NCI-H2029 treated with DMSO at 0.1 percent for 48 hours (cell line): ENCODE results near the gene B3GAT1.
"Not testable (repeated sequence)": the region's sequence is repeated elsewhere in the genome, so short reads cannot be mapped to it uniquely, and the experiment has no call there.

Source experiments
- DNase-seq: peaks from one replicate; lab custom pipeline; 2025; lab: John Stamatoyannopoulos, UW

The B3GAT1 gene

GRCh38 chr11:134355136-134355535, 56.9 kb downstream of the B3GAT1 start:
- DNase-seq = no peak

- DNase-seq = no peak
Observed at GRCh38 chr11:134352111-134352510, 59.9 kb downstream of the B3GAT1 start.

GRCh38 chr11:134350381-134350780, 61.7 kb downstream of the B3GAT1 start:
- no peak for DNase-seq

GRCh38 chr11:134349802-134350355, 62.2 kb downstream of the B3GAT1 start:
- DNase-seq = no peak

GRCh38 chr11:134349109-134349801, 62.8 kb downstream of the B3GAT1 start:
- DNase-seq = no peak

GRCh38 chr11:134347441-134347840, 64.6 kb downstream of the B3GAT1 start:
- no peak for DNase-seq

GRCh38 chr11:134346976-134347350, 65.1 kb downstream of the B3GAT1 start:
- DNase-seq = no peak

GRCh38 chr11:134346101-134346975, 65.7 kb downstream of the B3GAT1 start:
- no peak for DNase-seq

- no peak for DNase-seq
Observed at GRCh38 chr11:134345237-134345550, 66.8 kb downstream of the B3GAT1 start.

GRCh38 chr11:134344497-134345236, 67.4 kb downstream of the B3GAT1 start:
- not testable (repeated sequence) for DNase-seq

GRCh38 chr11:134343646-134344045, 68.4 kb downstream of the B3GAT1 start:
- no peak for DNase-seq

GRCh38 chr11:134342572-134343340, 69.3 kb downstream of the B3GAT1 start:
- no peak for DNase-seq

- DNase-seq = no peak
Observed at GRCh38 chr11:134341805-134342571, 70.1 kb downstream of the B3GAT1 start.

GRCh38 chr11:134340354-134340964, 71.6 kb downstream of the B3GAT1 start:
- DNase-seq = no peak

- DNase-seq = no peak
Observed at GRCh38 chr11:134339756-134340155, 72.3 kb downstream of the B3GAT1 start.

GRCh38 chr11:134338654-134339053, 73.4 kb downstream of the B3GAT1 start:
- no peak for DNase-seq

- DNase-seq = no peak
Observed at GRCh38 chr11:134338068-134338467, 74.0 kb downstream of the B3GAT1 start.

GRCh38 chr11:134337051-134337450, 75.0 kb downstream of the B3GAT1 start:
- no peak for DNase-seq

- DNase-seq = no peak
Observed at GRCh38 chr11:134334796-134335571, 77.1 kb downstream of the B3GAT1 start.

GRCh38 chr11:134333946-134334345, 78.1 kb downstream of the B3GAT1 start:
- DNase-seq = no peak
